Measurements from ENCODE around the gene TTLL11.
"Not testable (repeated sequence)": the region's sequence is repeated elsewhere in the genome, so short reads cannot be mapped to it uniquely, and the experiment has no call there.

Gene TTLL11

GRCh38 chr9:121990600-121991306 lies 102.4 kb downstream of the TTLL11 start:
- H3K4me3 ChIP-seq (ENCODE audit: low read length), result no peak overlapping the region
- no peak for DNase-seq (ENCODE audit: low read depth, low spot score)

- no peak for DNase-seq (ENCODE audit: low read depth, low spot score)
- no peak overlapping the region for H3K4me3 ChIP-seq (ENCODE audit: low read length)
Measured at GRCh38 chr9:121989010-121989409, 104.1 kb downstream of the TTLL11 start.

- no peak overlapping the region for H3K4me3 ChIP-seq (ENCODE audit: low read length)
- no peak for DNase-seq (ENCODE audit: low read depth, low spot score)
Measured at GRCh38 chr9:121987314-121987713, 105.8 kb downstream of the TTLL11 start.

GRCh38 chr9:121985792-121986494 lies 107.2 kb downstream of the TTLL11 start:
- no peak for DNase-seq (ENCODE audit: low read depth, low spot score)
- no peak overlapping the region for H3K4me3 ChIP-seq (ENCODE audit: low read length)

- H3K4me3 ChIP-seq (ENCODE audit: low read length), result no peak overlapping the region
Measured at GRCh38 chr9:121984726-121985402, 108.2 kb downstream of the TTLL11 start.

GRCh38 chr9:121983736-121984135 lies 109.4 kb downstream of the TTLL11 start:
- no peak overlapping the region for H3K4me3 ChIP-seq (ENCODE audit: low read length)
- no peak for DNase-seq (ENCODE audit: low read depth, low spot score)

More at GRCh38 chr9:121984726-121985402, 108.2 kb downstream of the TTLL11 start:
- no peak for DNase-seq (ENCODE audit: low read depth, low spot score)

GRCh38 chr9:121981118-121981883 lies 111.8 kb downstream of the TTLL11 start:
- no peak for DNase-seq (ENCODE audit: low read depth, low spot score)
- no peak overlapping the region for H3K4me3 ChIP-seq (ENCODE audit: low read length)

- not testable (repeated sequence) for DNase-seq (ENCODE audit: low read depth, low spot score); H3K4me3 ChIP-seq (ENCODE audit: low read length)
Measured at GRCh38 chr9:121980665-121981064, 112.4 kb downstream of the TTLL11 start.

GRCh38 chr9:121979736-121980135 lies 113.4 kb downstream of the TTLL11 start:
- no peak overlapping the region for H3K4me3 ChIP-seq (ENCODE audit: low read length)
- DNase-seq (ENCODE audit: low read depth, low spot score), result no peak

- H3K4me3 ChIP-seq (ENCODE audit: low read length), result no peak overlapping the region
- no peak for DNase-seq (ENCODE audit: low read depth, low spot score)
Measured at GRCh38 chr9:121976751-121977150, 116.4 kb downstream of the TTLL11 start.

- no peak for DNase-seq (ENCODE audit: low read depth, low spot score)
- no peak overlapping the region for H3K4me3 ChIP-seq (ENCODE audit: low read length)
Measured at GRCh38 chr9:121975801-121976277, 117.3 kb downstream of the TTLL11 start.

- no peak overlapping the region for H3K4me3 ChIP-seq (ENCODE audit: low read length)
- DNase-seq (ENCODE audit: low read depth, low spot score), result no peak
Measured at GRCh38 chr9:121974421-121974820, 118.7 kb downstream of the TTLL11 start.

GRCh38 chr9:121972501-121972981 lies 120.6 kb downstream of the TTLL11 start:
- no peak for DNase-seq (ENCODE audit: low read depth, low spot score)
- H3K4me3 ChIP-seq (ENCODE audit: low read length), result no peak overlapping the region

- no peak overlapping the region for H3K4me3 ChIP-seq (ENCODE audit: low read length)
- no peak for DNase-seq (ENCODE audit: low read depth, low spot score)
Measured at GRCh38 chr9:121968056-121968455, 125.1 kb downstream of the TTLL11 start.

- no peak overlapping the region for H3K4me3 ChIP-seq (ENCODE audit: low read length)
- no peak for DNase-seq (ENCODE audit: low read depth, low spot score)
Measured at GRCh38 chr9:121966706-121967105, 126.4 kb downstream of the TTLL11 start.

- no peak for DNase-seq (ENCODE audit: low read depth, low spot score)
- no peak overlapping the region for H3K4me3 ChIP-seq (ENCODE audit: low read length)
Measured at GRCh38 chr9:121963528-121963995, 129.5 kb downstream of the TTLL11 start.

GRCh38 chr9:121962421-121962820 lies 130.7 kb downstream of the TTLL11 start:
- DNase-seq (ENCODE audit: low read depth, low spot score), result no peak

GRCh38 chr9:121960665-121961064 lies 132.4 kb downstream of the TTLL11 start:
- DNase-seq (ENCODE audit: low read depth, low spot score), result no peak
- no peak overlapping the region for H3K4me3 ChIP-seq (ENCODE audit: low read length)

More at GRCh38 chr9:121962421-121962820, 130.7 kb downstream of the TTLL11 start:
- no peak overlapping the region for H3K4me3 ChIP-seq (ENCODE audit: low read length)

- no peak overlapping the region for H3K4me3 ChIP-seq (ENCODE audit: low read length)
- no peak for DNase-seq (ENCODE audit: low read depth, low spot score)
Measured at GRCh38 chr9:121958530-121958929, 134.6 kb downstream of the TTLL11 start.

Data from Jurkat, Clone E6-1 (cell line).